HG02943 (cell line): Measurements from ENCODE around the gene IDH2.
"Not testable (repeated sequence)": the region's sequence is repeated elsewhere in the genome, so short reads cannot be mapped to it uniquely, and the experiment has no call there.

Experiments used
- ATAC-seq: cut with Tn5 transposase; IDR thresholded peaks from one replicate; pipeline ENCODE4 v1.9.1; 2021; ENCODE audit warnings: mild to moderate bottlenecking, low read depth, moderate library complexity; ENCODE audit not compliant: unreplicated experiment

Gene IDH2

GRCh38 chr15:90115783-90116182 lies 13.5 kb upstream of the IDH2 start:
- no peak for ATAC-seq

- ATAC-seq: no peak
Observed at GRCh38 chr15:90114451-90114901, 12.2 kb upstream of the IDH2 start.

GRCh38 chr15:90113166-90113565 lies 10.9 kb upstream of the IDH2 start:
- no peak for ATAC-seq

- ATAC-seq: not testable (repeated sequence)
Observed at GRCh38 chr15:90109163-90109751, 7.0 kb upstream of the IDH2 start.

- ATAC-seq: not testable (repeated sequence)
Observed at GRCh38 chr15:90108038-90108437, 5.8 kb upstream of the IDH2 start.

- ATAC-seq: no peak
Observed at GRCh38 chr15:90106522-90107117, 4.4 kb upstream of the IDH2 start.

- no peak for ATAC-seq
Observed at GRCh38 chr15:90105521-90105920, 3.3 kb upstream of the IDH2 start.

- no peak for ATAC-seq
Observed at GRCh38 chr15:90104551-90104950, 2.3 kb upstream of the IDH2 start.

- no peak for ATAC-seq
Observed at GRCh38 chr15:90103701-90104329, 1.5 kb upstream of the IDH2 start.

GRCh38 chr15:90101130-90101968 lies 919 bp downstream of the IDH2 start:
- no peak for ATAC-seq

- no peak for ATAC-seq
Observed at GRCh38 chr15:90099868-90100831, 2.1 kb downstream of the IDH2 start.

- ATAC-seq: no peak
Observed at GRCh38 chr15:90099072-90099867, 3.0 kb downstream of the IDH2 start.

- peak; percentile 47 for ATAC-seq
Observed at GRCh38 chr15:90097475-90097874, 4.8 kb downstream of the IDH2 start.

GRCh38 chr15:90095521-90095959 lies 6.7 kb downstream of the IDH2 start:
- no peak for ATAC-seq

- ATAC-seq: no peak
Observed at GRCh38 chr15:90091156-90091931, 10.9 kb downstream of the IDH2 start.

- ATAC-seq: no peak
Observed at GRCh38 chr15:90090226-90090848, 11.9 kb downstream of the IDH2 start.

GRCh38 chr15:90087454-90088154 lies 14.7 kb downstream of the IDH2 start:
- ATAC-seq: no peak
